GM12864 (cell line): ENCODE measurements around the gene LNPEP.

Source experiments
- DNase-seq: peaks from one replicate; pipeline ENCODE4 v3.0.0-alpha.2; 2011; ENCODE audit warnings: low read depth
- H3K4me3 ChIP-seq: 2 replicates; pipeline ENCODE4 v1.5.1; 2011; ENCODE audit warnings: mild to moderate bottlenecking, low read depth, low read length, control low read depth
- TF ChIP-seq, protein P1 (sequence below): IDR thresholded peaks from 2 replicates; pipeline ENCODE4 v1.5.1; 2011; ENCODE audit warnings: low read depth, mild to moderate bottlenecking, moderate library complexity, low read length, control low read depth, inconsistent platforms; ENCODE audit errors: missing control alignments

The LNPEP gene

DNA sequence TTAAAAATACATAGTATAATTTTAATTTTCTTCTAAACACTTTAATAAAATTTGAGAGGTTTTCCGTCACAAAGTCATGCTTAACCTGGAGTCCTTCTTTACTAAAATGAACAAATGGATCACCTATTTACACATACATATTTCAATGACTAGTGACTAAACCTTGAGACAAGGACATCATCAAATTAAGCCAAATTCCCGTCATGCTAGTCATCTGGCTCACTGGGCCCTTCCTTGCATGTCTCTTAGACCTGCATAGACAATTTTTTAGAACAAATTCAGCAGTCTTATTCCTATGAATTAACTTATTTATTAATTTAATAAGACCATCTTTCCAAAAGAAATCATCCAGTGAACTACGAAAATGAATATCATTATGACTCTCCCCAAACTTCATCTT lies 33.0 kb upstream of the LNPEP start:
- no peak for DNase-seq
- no peak overlapping the region for H3K4me3 ChIP-seq
- TF ChIP-seq, protein P1, sequence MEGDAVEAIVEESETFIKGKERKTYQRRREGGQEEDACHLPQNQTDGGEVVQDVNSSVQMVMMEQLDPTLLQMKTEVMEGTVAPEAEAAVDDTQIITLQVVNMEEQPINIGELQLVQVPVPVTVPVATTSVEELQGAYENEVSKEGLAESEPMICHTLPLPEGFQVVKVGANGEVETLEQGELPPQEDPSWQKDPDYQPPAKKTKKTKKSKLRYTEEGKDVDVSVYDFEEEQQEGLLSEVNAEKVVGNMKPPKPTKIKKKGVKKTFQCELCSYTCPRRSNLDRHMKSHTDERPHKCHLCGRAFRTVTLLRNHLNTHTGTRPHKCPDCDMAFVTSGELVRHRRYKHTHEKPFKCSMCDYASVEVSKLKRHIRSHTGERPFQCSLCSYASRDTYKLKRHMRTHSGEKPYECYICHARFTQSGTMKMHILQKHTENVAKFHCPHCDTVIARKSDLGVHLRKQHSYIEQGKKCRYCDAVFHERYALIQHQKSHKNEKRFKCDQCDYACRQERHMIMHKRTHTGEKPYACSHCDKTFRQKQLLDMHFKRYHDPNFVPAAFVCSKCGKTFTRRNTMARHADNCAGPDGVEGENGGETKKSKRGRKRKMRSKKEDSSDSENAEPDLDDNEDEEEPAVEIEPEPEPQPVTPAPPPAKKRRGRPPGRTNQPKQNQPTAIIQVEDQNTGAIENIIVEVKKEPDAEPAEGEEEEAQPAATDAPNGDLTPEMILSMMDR, result no peak

DNA sequence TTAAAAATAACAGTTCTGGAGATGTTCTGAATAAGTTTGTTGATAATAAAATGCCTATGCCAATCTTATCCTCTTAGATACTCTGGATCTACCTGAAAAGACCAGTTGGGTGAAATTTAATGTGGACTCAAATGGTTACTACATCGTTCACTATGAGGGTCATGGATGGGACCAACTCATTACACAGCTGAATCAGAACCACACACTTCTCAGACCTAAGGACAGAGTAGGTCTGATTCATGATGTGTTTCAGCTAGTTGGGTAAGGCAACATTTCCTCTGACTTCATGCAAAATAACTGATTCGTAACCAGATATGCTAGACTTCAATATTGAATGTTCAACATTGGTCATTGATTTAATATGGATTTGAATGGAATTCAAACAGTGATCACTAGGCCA lies 32.6 kb upstream of the LNPEP start:
- TF ChIP-seq, protein P1, result no peak
- H3K4me3 ChIP-seq, result no peak overlapping the region
- DNase-seq, result no peak

DNA sequence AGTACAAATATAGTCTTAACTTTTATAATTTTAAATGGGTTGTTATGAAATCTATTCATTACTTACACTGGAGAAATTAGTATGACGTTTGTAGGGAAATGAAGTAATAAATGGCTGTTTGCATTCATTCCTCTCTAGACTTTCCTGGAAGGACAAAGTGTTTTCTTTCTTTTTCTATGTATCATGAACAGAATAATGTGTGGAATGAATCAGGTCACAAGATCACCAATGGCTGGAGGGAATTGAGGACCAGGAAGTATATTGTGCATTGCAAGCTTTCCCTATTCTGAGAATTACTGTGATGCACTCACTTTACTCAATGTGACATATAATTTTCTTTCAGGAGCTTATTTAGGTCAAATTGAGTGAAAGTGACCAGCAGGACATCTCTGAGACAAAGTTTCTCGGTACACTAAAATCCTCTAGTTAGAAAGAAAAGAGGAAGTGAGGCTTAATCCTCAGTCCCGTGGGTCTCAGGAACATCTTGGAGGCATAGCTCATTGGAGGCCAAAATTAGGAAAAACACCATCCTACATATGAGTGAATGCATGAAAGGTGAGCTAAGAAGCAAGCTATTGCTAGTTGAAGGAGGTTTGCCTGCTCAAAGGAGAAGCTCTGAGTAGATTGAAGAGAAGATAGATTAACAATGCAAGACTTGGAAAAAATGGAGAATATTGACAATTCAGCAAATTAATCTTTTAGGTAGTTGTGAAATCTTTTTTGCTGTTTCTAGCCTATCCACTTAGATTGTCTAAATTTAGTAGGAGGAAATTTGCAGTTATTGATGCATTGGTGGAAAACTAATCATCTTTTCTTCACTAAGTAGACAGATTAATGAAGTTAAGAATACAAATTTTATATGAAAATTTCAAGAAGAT lies 31.6 kb upstream of the LNPEP start:
- TF ChIP-seq, protein P1, result no peak
- DNase-seq, result no peak
- no peak overlapping the region for H3K4me3 ChIP-seq

DNA sequence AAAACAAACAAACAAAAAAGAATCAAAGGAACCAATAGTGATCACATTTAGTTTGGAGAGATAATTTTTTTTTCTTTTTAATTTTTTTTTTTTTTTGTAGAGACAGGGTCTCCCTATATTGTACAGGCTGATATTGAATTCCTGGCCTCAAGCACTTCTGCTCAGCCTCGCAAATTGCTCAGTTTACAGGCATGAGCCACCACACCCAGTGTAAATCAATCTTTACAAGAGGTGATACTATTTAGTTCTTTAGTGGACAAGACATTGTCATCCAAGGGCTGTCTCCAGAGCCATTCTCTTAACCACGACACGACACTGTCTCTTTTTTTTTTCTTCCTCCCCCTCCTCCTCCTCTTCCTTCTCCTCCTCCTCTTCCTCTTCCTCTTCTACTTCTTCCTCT lies 30.0 kb upstream of the LNPEP start:
- no peak for DNase-seq
- H3K4me3 ChIP-seq, result no peak overlapping the region
- TF ChIP-seq, protein P1, result no peak

DNA sequence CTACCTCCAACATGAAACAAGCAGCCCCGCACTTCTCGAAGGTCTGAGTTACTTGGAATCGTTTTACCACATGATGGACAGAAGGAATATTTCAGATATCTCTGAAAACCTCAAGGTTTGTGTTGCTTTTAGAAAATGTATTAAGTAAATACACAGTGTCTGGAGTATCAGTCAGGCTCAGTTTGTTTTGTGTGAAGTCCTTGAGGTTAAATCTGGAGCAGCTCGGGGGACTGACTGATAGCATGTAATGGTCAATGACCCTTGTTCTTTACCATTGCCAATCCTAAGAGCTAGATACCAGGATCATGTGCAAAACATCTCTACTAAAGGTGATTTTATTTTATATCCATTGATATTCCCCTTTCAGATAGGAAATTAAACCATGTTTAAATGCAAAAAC lies 26.9 kb upstream of the LNPEP start:
- H3K4me3 ChIP-seq, result no peak overlapping the region
- TF ChIP-seq, protein P1, result no peak
- no peak for DNase-seq

DNA sequence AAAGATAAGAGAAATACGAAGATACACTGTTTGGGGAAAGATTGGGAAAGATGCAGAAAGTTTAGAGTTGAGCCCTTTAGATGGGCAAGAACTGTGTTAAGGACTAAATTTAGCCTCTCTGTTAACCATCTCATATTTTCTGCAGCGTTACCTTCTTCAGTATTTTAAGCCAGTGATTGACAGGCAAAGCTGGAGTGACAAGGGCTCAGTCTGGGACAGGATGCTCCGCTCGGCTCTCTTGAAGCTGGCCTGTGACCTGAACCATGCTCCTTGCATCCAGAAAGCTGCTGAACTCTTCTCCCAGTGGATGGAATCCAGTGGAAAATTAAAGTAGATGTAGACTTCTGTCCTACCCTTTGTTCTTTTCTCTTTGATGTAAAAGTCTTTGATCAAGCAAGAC lies 26.4 kb upstream of the LNPEP start:
- TF ChIP-seq, protein P1, result no peak
- H3K4me3 ChIP-seq, result no peak overlapping the region
- DNase-seq, result no peak

DNA sequence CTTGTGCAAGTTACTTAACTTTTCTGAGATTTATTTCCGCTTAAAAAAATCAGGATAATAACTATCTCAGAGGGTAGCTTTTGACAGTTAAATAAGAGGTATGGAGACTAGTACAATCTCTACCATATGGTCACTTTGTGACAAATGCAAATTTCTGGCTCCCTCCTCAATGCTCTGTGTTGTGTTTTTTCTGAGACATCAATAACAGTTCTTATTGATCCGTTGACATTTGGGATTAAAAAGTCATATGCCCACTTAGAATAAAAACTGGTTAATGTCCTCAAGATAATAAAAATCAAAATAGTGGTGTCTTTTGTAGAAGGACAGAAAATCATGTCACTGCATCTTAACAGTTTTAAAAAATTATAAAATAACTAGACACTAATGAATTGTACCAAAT lies 24.7 kb upstream of the LNPEP start:
- TF ChIP-seq, protein P1, result no peak
- DNase-seq, result no peak
- H3K4me3 ChIP-seq, result no peak overlapping the region
